ENCODE data around the gene KIFBP.

DNA sequence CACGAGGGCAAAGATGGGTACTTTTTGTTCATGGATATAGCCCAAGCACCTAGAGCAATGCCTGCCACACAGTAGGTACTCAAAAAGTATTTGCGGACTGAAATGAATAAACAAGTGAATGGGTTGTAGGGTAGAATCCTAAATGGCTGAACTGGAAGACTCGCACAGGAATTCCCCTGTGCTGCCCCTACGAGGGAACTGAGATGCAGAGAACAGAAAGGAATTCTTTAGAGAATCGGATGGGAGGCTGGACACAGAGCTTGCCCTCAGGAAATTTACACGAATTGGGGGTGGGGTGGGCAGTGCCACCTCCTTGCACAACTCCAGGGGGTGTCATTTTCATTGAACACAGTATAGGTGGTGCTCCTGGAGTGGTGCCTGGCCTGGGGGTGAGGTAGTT, 64.1 kb downstream of the KIFBP start:
- TF ChIP-seq, protein P1, sequence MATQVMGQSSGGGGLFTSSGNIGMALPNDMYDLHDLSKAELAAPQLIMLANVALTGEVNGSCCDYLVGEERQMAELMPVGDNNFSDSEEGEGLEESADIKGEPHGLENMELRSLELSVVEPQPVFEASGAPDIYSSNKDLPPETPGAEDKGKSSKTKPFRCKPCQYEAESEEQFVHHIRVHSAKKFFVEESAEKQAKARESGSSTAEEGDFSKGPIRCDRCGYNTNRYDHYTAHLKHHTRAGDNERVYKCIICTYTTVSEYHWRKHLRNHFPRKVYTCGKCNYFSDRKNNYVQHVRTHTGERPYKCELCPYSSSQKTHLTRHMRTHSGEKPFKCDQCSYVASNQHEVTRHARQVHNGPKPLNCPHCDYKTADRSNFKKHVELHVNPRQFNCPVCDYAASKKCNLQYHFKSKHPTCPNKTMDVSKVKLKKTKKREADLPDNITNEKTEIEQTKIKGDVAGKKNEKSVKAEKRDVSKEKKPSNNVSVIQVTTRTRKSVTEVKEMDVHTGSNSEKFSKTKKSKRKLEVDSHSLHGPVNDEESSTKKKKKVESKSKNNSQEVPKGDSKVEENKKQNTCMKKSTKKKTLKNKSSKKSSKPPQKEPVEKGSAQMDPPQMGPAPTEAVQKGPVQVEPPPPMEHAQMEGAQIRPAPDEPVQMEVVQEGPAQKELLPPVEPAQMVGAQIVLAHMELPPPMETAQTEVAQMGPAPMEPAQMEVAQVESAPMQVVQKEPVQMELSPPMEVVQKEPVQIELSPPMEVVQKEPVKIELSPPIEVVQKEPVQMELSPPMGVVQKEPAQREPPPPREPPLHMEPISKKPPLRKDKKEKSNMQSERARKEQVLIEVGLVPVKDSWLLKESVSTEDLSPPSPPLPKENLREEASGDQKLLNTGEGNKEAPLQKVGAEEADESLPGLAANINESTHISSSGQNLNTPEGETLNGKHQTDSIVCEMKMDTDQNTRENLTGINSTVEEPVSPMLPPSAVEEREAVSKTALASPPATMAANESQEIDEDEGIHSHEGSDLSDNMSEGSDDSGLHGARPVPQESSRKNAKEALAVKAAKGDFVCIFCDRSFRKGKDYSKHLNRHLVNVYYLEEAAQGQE (IDR thresholded peaks at IDR 0.05; ENCODE audit: insufficient read depth in 1 of 2, low read depth in 2 of 2, low read length in 2 of 2) = no peak
- no peak for TF ChIP-seq POLR2AphosphoS5 (IDR thresholded peaks at IDR 0.05; ENCODE audit: low read depth, low read length)
